SK-N-SH treated with all-trans-retinoic acid at 6 μM for 48 hours (cell line): ENCODE results near the gene SGF29.

Source experiments
- ATAC-seq: fragments of 200-7000 bp; cut with Tn5 transposase; 3 replicates; pipeline ENCODE4 v1.9.1; 2020; ENCODE audit warnings: mild to moderate bottlenecking, moderate library complexity
- ARNTL ChIP-seq: fragments of 450-650 bp; formaldehyde crosslinking; IDR thresholded peaks from 2 replicates; pipeline ENCODE4 v1.5.0; 2020; ENCODE audit warnings: low read depth, mild to moderate bottlenecking, moderate library complexity, borderline replicate concordance
- BACH2 ChIP-seq: fragments of 250-450 bp; sonication (Bioruptor Pico); IDR thresholded peaks from 2 replicates; pipeline ENCODE4 v1.9.0; 2021; ENCODE audit warnings: mild to moderate bottlenecking, borderline replicate concordance
- CREB5 ChIP-seq: fragments of 250-450 bp; sonication (Bioruptor Pico); IDR thresholded peaks from 2 replicates; pipeline ENCODE4 v1.5.1; 2020; ENCODE audit warnings: low read depth, mild to moderate bottlenecking, moderate library complexity
- CSDC2 ChIP-seq: fragments of 250-450 bp; sonication (Bioruptor Pico); IDR thresholded peaks from 2 replicates; pipeline ENCODE4 v1.5.0; 2020; ENCODE audit warnings: mild to moderate bottlenecking, moderate library complexity
- CSRNP3 ChIP-seq: fragments of 250-450 bp; sonication (Bioruptor Pico); IDR thresholded peaks from 2 replicates; pipeline ENCODE4 v1.5.1; 2021; ENCODE audit warnings: mild to moderate bottlenecking, moderate library complexity
- ESRRG ChIP-seq: fragments of 250-450 bp; sonication (Bioruptor Pico); IDR thresholded peaks from 2 replicates; pipeline ENCODE4 v1.6.1; 2021; ENCODE audit warnings: mild to moderate bottlenecking
- GLIS3 ChIP-seq: fragments of 250-450 bp; sonication (Bioruptor Pico); IDR thresholded peaks from 2 replicates; pipeline ENCODE4 v1.5.0; 2020; ENCODE audit warnings: mild to moderate bottlenecking, moderate library complexity
- ISL1 ChIP-seq: fragments of 250-450 bp; sonication (Bioruptor Pico); IDR thresholded peaks from 2 replicates; pipeline ENCODE4 v2.1.2; 2022; ENCODE audit warnings: mild to moderate bottlenecking, moderate library complexity
- OSR1 ChIP-seq: fragments of 250-450 bp; sonication (Bioruptor Pico); IDR thresholded peaks from 2 replicates; pipeline ENCODE4 v1.8.0; 2022; ENCODE audit warnings: moderate library complexity, mild to moderate bottlenecking, inconsistent platforms
- POU6F1 ChIP-seq: fragments of 250-450 bp; sonication (Bioruptor Pico); IDR thresholded peaks from 2 replicates; pipeline ENCODE4 v1.8.0; 2021; ENCODE audit warnings: low read depth, mild to moderate bottlenecking, moderate library complexity, borderline replicate concordance
- PPARA ChIP-seq: fragments of 250-450 bp; sonication (Bioruptor Pico); IDR thresholded peaks from 2 replicates; pipeline ENCODE4 v1.5.0; 2020; ENCODE audit warnings: mild to moderate bottlenecking, borderline replicate concordance
- RARB ChIP-seq: fragments of 250-450 bp; sonication (Bioruptor Pico); IDR thresholded peaks from 2 replicates; pipeline ENCODE4 v1.8.0; 2021; ENCODE audit warnings: mild to moderate bottlenecking, moderate library complexity
- TCF4 ChIP-seq: fragments of 250-450 bp; sonication (Bioruptor Pico); IDR thresholded peaks from 2 replicates; pipeline ENCODE4 v1.8.0; 2021; ENCODE audit warnings: mild to moderate bottlenecking, moderate library complexity, borderline replicate concordance
- TOX ChIP-seq: fragments of 250-450 bp; sonication (Bioruptor Pico); IDR thresholded peaks from 2 replicates; pipeline ENCODE4 v1.8.0; 2021; ENCODE audit warnings: mild to moderate bottlenecking, moderate library complexity, borderline replicate concordance
- TSHZ2 ChIP-seq: fragments of 250-450 bp; sonication (Bioruptor Pico); IDR thresholded peaks from 2 replicates; pipeline ENCODE4 v1.5.0; 2020; ENCODE audit warnings: mild to moderate bottlenecking, moderate library complexity
- ZC3H10 ChIP-seq: fragments of 250-450 bp; sonication (Bioruptor Pico); IDR thresholded peaks from 2 replicates; pipeline ENCODE4 v1.5.1; 2021; ENCODE audit warnings: mild to moderate bottlenecking, moderate library complexity
- ZFP3 ChIP-seq: fragments of 250-450 bp; sonication (Bioruptor Pico); IDR thresholded peaks from 2 replicates; pipeline ENCODE4 v1.5.0; 2020; ENCODE audit warnings: mild to moderate bottlenecking, moderate library complexity
- ZFP30 ChIP-seq: fragments of 450-650 bp; formaldehyde crosslinking; IDR thresholded peaks from 2 replicates; pipeline ENCODE4 v1.5.0; 2022; ENCODE audit warnings: mild to moderate bottlenecking, moderate library complexity
- ZNF565 ChIP-seq: fragments of 450-650 bp; formaldehyde crosslinking; conservative IDR thresholded peaks from 2 replicates; pipeline ENCODE4 v1.5.0; 2020; ENCODE audit warnings: low read depth, mild to moderate bottlenecking, moderate library complexity
- ZNF70 ChIP-seq: fragments of 450-650 bp; formaldehyde crosslinking; IDR thresholded peaks from 2 replicates; pipeline ENCODE4 v1.5.0; 2020; ENCODE audit warnings: mild to moderate bottlenecking, moderate library complexity
- ZNF8 ChIP-seq: fragments of 450-650 bp; formaldehyde crosslinking; IDR thresholded peaks from 2 replicates; pipeline ENCODE4 v1.5.0; 2020; ENCODE audit warnings: mild to moderate bottlenecking, moderate library complexity

SGF29 gene

GRCh38 chr16:28558456-28558855 lies 4.7 kb downstream of the SGF29 start:
- no peak for TF ChIP-seq CREB5 (CRISPR knock-in tag)
- no peak for TF ChIP-seq OSR1 (CRISPR knock-in tag)
- TF ChIP-seq TSHZ2 (CRISPR knock-in tag): no peak
- TF ChIP-seq TCF4: no peak
- no peak for TF ChIP-seq ISL1
- TF ChIP-seq ZNF70 (CRISPR knock-in tag): no peak
- TF ChIP-seq ZNF565 (CRISPR knock-in tag): no peak
- TF ChIP-seq POU6F1: no peak
- TF ChIP-seq ZNF8 (CRISPR knock-in tag): no peak
- TF ChIP-seq ZFP3 (CRISPR knock-in tag): no peak
- no peak for TF ChIP-seq ZC3H10 (CRISPR knock-in tag)
- no peak for TF ChIP-seq PPARA
- TF ChIP-seq CSDC2 (CRISPR knock-in tag): no peak
- no peak for TF ChIP-seq CSRNP3 (CRISPR knock-in tag)
- TF ChIP-seq GLIS3 (CRISPR knock-in tag): no peak
- TF ChIP-seq, all 23 proteins: peak for 0
- ATAC-seq: no peak

- TF ChIP-seq ZFP30 (CRISPR knock-in tag): no peak
- TF ChIP-seq TCF4: no peak
- TF ChIP-seq TOX: no peak
- TF ChIP-seq ESRRG (CRISPR knock-in tag): no peak
- no peak for TF ChIP-seq RARB (CRISPR knock-in tag)
- no peak for TF ChIP-seq ARNTL
- no peak for TF ChIP-seq BACH2 (CRISPR knock-in tag)
These were observed 8.0 kb downstream of the SGF29 start for GRCh38 chr16:28561557-28562187.

GRCh38 chr16:28562199-28562598 lies 8.5 kb downstream of the SGF29 start:
- no peak for ATAC-seq
- TF ChIP-seq OSR1 (CRISPR knock-in tag): no peak
- TF ChIP-seq TSHZ2 (CRISPR knock-in tag): no peak
- no peak for TF ChIP-seq ZFP30 (CRISPR knock-in tag)
- no peak for TF ChIP-seq POU6F1
- TF ChIP-seq ISL1: no peak
- no peak for TF ChIP-seq ZNF70 (CRISPR knock-in tag)
- no peak for TF ChIP-seq ESRRG (CRISPR knock-in tag)
- TF ChIP-seq GLIS3 (CRISPR knock-in tag): no peak

More at GRCh38 chr16:28561557-28562187, 8.0 kb downstream of the SGF29 start:
- no peak for ATAC-seq
